IMR-90 (cell line): ENCODE data around the gene KAZN. TPM values are rescaled to one million over a fixed set of nuclear protein-coding genes. Genes with fewer than 3 reads are reported as not detected.

Source experiments
- ATAC-seq: fragments of 200-7000 bp; cut with Tn5 transposase; 2 replicates; pipeline ENCODE4 v1.9.1; 2020; ENCODE audit warnings: low read depth, mild to moderate bottlenecking, moderate library complexity
- BruUV-seq: library from RNA; stranded (reverse); fragments of 400-500 nt; replicated peaks from 2 replicates; lab custom pipeline; 2021; lab: Mats Ljungman, UMichigan
- CTCF ChIA-PET: fragments of 300-600 bp; formaldehyde crosslinking; extraction: SDS; loops from one replicate; lab custom pipeline; 2021; ENCODE audit warnings: antibody characterized with exemption; lab: Yijun Ruan, JAX
- POLR2A ChIA-PET: fragments of 300-600 bp; sonication (Branson Sonifier 250); formaldehyde crosslinking; loops from one replicate; lab custom pipeline; 2022; ENCODE audit warnings: antibody characterized with exemption; ENCODE audit not compliant: unreplicated experiment; lab: Charles Lee
- DNase-seq: peaks from one replicate; pipeline ENCODE4 v3.0.0; 2013
- H2AFZ ChIP-seq: replicated peaks from 2 replicates; pipeline ENCODE3; 2013; ENCODE audit warnings: low read length, mild to moderate bottlenecking; ENCODE audit not compliant: poor library complexity
- H2AK5ac ChIP-seq: 2 replicates; pipeline ENCODE4 v1.6.1; 2013; ENCODE audit warnings: low read depth, low read length, inconsistent platforms
- H2AK9ac ChIP-seq: replicated peaks from 2 replicates; pipeline ENCODE3; 2013; ENCODE audit warnings: mild to moderate bottlenecking, low read depth, low read length, moderate library complexity; ENCODE audit not compliant: poor library complexity
- H2BK120ac ChIP-seq: 2 replicates; pipeline ENCODE4 v1.6.1; 2013; ENCODE audit warnings: low read depth, low read length, inconsistent platforms
- H2BK15ac ChIP-seq: 3 replicates; pipeline ENCODE4 v1.6.1; 2013; ENCODE audit warnings: low read depth, low read length, inconsistent platforms
- H2BK20ac ChIP-seq: 2 replicates; pipeline ENCODE4 v1.6.1; 2013; ENCODE audit warnings: low read depth, mild to moderate bottlenecking, inconsistent platforms, low read length, moderate library complexity
- H2BK5ac ChIP-seq: 2 replicates; pipeline ENCODE4 v1.6.1; 2013; ENCODE audit warnings: mild to moderate bottlenecking, low read depth, low read length, inconsistent platforms; ENCODE audit not compliant: poor library complexity, severe bottlenecking
- H3K14ac ChIP-seq: replicated peaks from 2 replicates; pipeline ENCODE4 v1.6.1; 2013; ENCODE audit warnings: low read depth, low read length, inconsistent platforms
- H3K18ac ChIP-seq: 2 replicates; pipeline ENCODE4 v1.6.1; 2013; ENCODE audit warnings: low read depth, low read length, control low read depth
- H3K23ac ChIP-seq: 2 replicates; pipeline ENCODE4 v1.6.1; 2013; ENCODE audit warnings: low read depth, low read length, inconsistent platforms
- H3K27ac ChIP-seq: 2 replicates; pipeline ENCODE4 v1.5.1; 2013; ENCODE audit warnings: mild to moderate bottlenecking, control low read depth, low read length; ENCODE audit not compliant: insufficient read depth
- H3K27me3 ChIP-seq: 2 replicates; pipeline ENCODE4 v1.6.1; 2013; ENCODE audit warnings: low read length; ENCODE audit not compliant: control insufficient read depth, insufficient read depth
- H3K36me3 ChIP-seq: 2 replicates; pipeline ENCODE4 v1.6.1; 2013; ENCODE audit warnings: low read length, mixed read lengths; ENCODE audit not compliant: control insufficient read depth, insufficient read depth
- H3K4ac ChIP-seq: 2 replicates; pipeline ENCODE4 v1.6.1; 2013; ENCODE audit warnings: low read depth, low read length, inconsistent platforms
- H3K4me1 ChIP-seq: 2 replicates; pipeline ENCODE4 v1.6.1; 2013; ENCODE audit warnings: low read length, mixed read lengths; ENCODE audit not compliant: control insufficient read depth, insufficient read depth
- H3K4me2 ChIP-seq: 2 replicates; pipeline ENCODE4 v1.6.1; 2013; ENCODE audit warnings: low read depth, mild to moderate bottlenecking, control low read depth, low read length, moderate library complexity
- H3K4me3 ChIP-seq: 2 replicates; pipeline ENCODE4 v1.5.1; 2013; ENCODE audit warnings: low read depth, mild to moderate bottlenecking, control low read depth, low read length, moderate library complexity; ENCODE audit not compliant: insufficient read depth
- H3K56ac ChIP-seq: 2 replicates; pipeline ENCODE4 v1.6.1; 2013; ENCODE audit warnings: low read length, inconsistent platforms; ENCODE audit not compliant: insufficient read depth; ENCODE audit errors: extremely low read depth
- H3K79me1 ChIP-seq, 2 experiments: 2 replicates each; pipeline ENCODE4 v1.6.1; 2013; ENCODE audit warnings: low read length in 2 of 2, inconsistent platforms in 1 of 2, low read depth in 1 of 2
- H3K9ac ChIP-seq: 2 replicates; pipeline ENCODE4 v1.6.1; 2013; ENCODE audit warnings: low read depth, low read length, control low read depth
- H3K9me1 ChIP-seq: 2 replicates; pipeline ENCODE4 v1.6.1; 2013; ENCODE audit warnings: low read length, inconsistent platforms; ENCODE audit not compliant: insufficient read depth
- H3K9me3 ChIP-seq: 2 replicates; pipeline ENCODE4 v1.6.1; 2013; ENCODE audit warnings: low read length; ENCODE audit not compliant: control insufficient read depth, insufficient read depth
- H4K20me1 ChIP-seq: 2 replicates; pipeline ENCODE4 v1.6.1; 2013; ENCODE audit warnings: low read length, inconsistent platforms; ENCODE audit not compliant: insufficient read depth
- H4K5ac ChIP-seq: 2 replicates; pipeline ENCODE4 v1.6.1; 2013; ENCODE audit warnings: mild to moderate bottlenecking, low read depth, low read length, control low read depth
- H4K8ac ChIP-seq, 2 experiments: 2 replicates each; pipeline ENCODE4 v1.6.1; 2013; ENCODE audit warnings: low read depth in 2 of 2, low read length in 2 of 2, control low read depth in 1 of 2, inconsistent platforms in 1 of 2
- H4K91ac ChIP-seq: 2 replicates; pipeline ENCODE4 v1.6.1; 2013; ENCODE audit warnings: low read depth, low read length, inconsistent platforms; ENCODE audit not compliant: insufficient read depth
- BHLHE40 ChIP-seq: fragments of 150-350 bp; IDR thresholded peaks from 2 replicates; pipeline ENCODE4 v1.6.1; 2016; ENCODE audit warnings: mild to moderate bottlenecking, low read depth, low read length
- CHD1 ChIP-seq: IDR thresholded peaks from 2 replicates; pipeline ENCODE4 v1.6.1; 2012; ENCODE audit warnings: low read depth, low read length, improper control_type of control experiment
- FOS ChIP-seq: fragments of 150-350 bp; IDR thresholded peaks from 2 replicates; pipeline ENCODE4 v1.6.1; 2016; ENCODE audit warnings: low read depth, low read length
- MAFK ChIP-seq: IDR thresholded peaks from 2 replicates; pipeline ENCODE4 v1.6.1; 2012; ENCODE audit warnings: low read depth, low read length, improper control_type of control experiment
- NFE2L2 ChIP-seq: fragments of 150-350 bp; IDR thresholded peaks from 2 replicates; pipeline ENCODE4 v1.6.1; 2016; ENCODE audit warnings: low read depth, mild to moderate bottlenecking, low read length
- RFX5 ChIP-seq: IDR thresholded peaks from 2 replicates; pipeline ENCODE4 v1.8.0; 2012; ENCODE audit warnings: low read depth, mild to moderate bottlenecking, low read length, moderate library complexity
- USF2 ChIP-seq: fragments of 150-350 bp; IDR thresholded peaks from 2 replicates; pipeline ENCODE4 v1.6.1; 2017; ENCODE audit warnings: mild to moderate bottlenecking, antibody characterized with exemption, low read length, low read depth
- WGBS, 2 experiments: methylation state at CpG; one replicate each; pipeline versions ENCODE4 v1.1.5 to v1.1.7; 2013; ENCODE audit warnings: missing lambda C conversion rate in 2 of 2; ENCODE audit not compliant: insufficient read length in 1 of 2; ENCODE audit errors: extremely low coverage in 2 of 2; 5-methylcytosine and 5-hydroxymethylcytosine counted together
- dilution Hi-C: fragments of 300-500 bp; cut with HindIII; formaldehyde crosslinking; loops from one replicate; pipeline ENCODE4 v1.14.3; 2018; ENCODE audit warnings: low sequenced_read_pairs; ENCODE audit not compliant: unreplicated experiment
- in situ Hi-C: fragments of 300-500 bp; cut with MboI; formaldehyde crosslinking; loops from 3 replicates; pipeline ENCODE4 v1.14.3; 2019; ENCODE audit warnings: low sequenced_read_pairs, inconsistent platforms, mixed read lengths
- intact Hi-C: fragments of 100-400 bp; cut with micrococcal nuclease; formaldehyde crosslinking; loops from 2 replicates; pipeline ENCODE4 v1.10.0; 2022
- polyA plus RNA-seq, 3 experiments: library from polyadenylated mRNA; depleted of rRNA; stranded (reverse); fragments of >200 nt; gene quantifications; 2 replicates each; pipeline ENCODE4 v1.2.3, GENCODE V29; 2012; ENCODE audit warnings: low replicate concordance in 1 of 3
- total RNA-seq: library from RNA; depleted of rRNA; stranded (reverse); fragments of >200 nt; gene quantifications from 2 replicates; pipeline ENCODE4 v1.2.3, GENCODE V29; 2012

The KAZN gene
- total and polyA plus RNA-seq, 2 of the 4 experiments (the other 2 are of a cell fraction) = 5.2 to 10.5 TPM

GRCh38 chr1:14625996-14626395 is 27.5 kb downstream of the KAZN start:
- ATAC-seq (no peak), DNase-seq (no peak)
- Histone ChIP-seq H3K9me1 (no peaks in the 10 kb centered on the region), H3K27me3 (no peaks in the 10 kb centered on the region; the same call in 1 of the 2 replicates), H3K14ac (no peak overlapping the region), H3K4me3 (no peak overlapping the region), H3K23ac (no peak overlapping the region), H3K27ac (no peak overlapping the region), H2BK5ac (no peak overlapping the region), H3K56ac (no peak overlapping the region), H4K91ac (no peak overlapping the region), H3K4ac (no peak overlapping the region), H2BK20ac (no peak overlapping the region), H2AK5ac (no peak overlapping the region), H4K5ac (no peak overlapping the region), H4K8ac (no peak overlapping the region), H3K18ac (no peak overlapping the region), H2BK15ac (no peak overlapping the region), H2AK9ac (no peak overlapping the region), H3K36me3 (no peaks in the 10 kb centered on the region), H3K9me3 (0 out of 2 replicates have a peak, but pooled peaks cover 3% of the 10 kb centered on the region), H3K79me1 (no peaks in the 10 kb centered on the region), H3K9ac (no peak overlapping the region), H2AFZ (no peak overlapping the region), H2BK120ac (no peak overlapping the region), H3K4me1 (peaks cover 5% of the 10 kb centered on the region; the same call in 1 of the 2 replicates), H3K4me2 (no peak overlapping the region), H4K20me1 (no peaks in the 10 kb centered on the region)
- dilution Hi-C loops = no loop called here
- intact Hi-C loops = no loop called here
- POLR2A ChIA-PET = no interaction called here
- no CpG with 5 or more reads among the region's 5 CpGs for WGBS, 2 experiments
- CTCF ChIA-PET = interaction anchor here (1.5 kb wide), 1 partner anchor 15 kb away, joined by 4 read pairs; no protein-coding TSS in a partner anchor
- TF ChIP-seq BHLHE40 = no peak
- TF ChIP-seq USF2 = no peak
- TF ChIP-seq MAFK = no peak
- no peak for TF ChIP-seq RFX5
- TF ChIP-seq NFE2L2 = no peak
- TF ChIP-seq CHD1 = no peak
- TF ChIP-seq FOS = no peak
- no TSS peak for BruUV-seq
- in situ Hi-C loops = no loop called here
